Adrenal gland (tissue), 5 donors: Measurements from ENCODE around the gene CTAG2.
"Not testable (repeated sequence)": the region's sequence is repeated elsewhere in the genome, so short reads cannot be mapped to it uniquely, and the experiment has no call there.

Source experiments
- CTCF ChIP-seq, 6 experiments: fragments of 450-650 bp in 4 of 6; fragments of 200-600 bp in 2 of 6; sonication (generic) in 1 of 6; IDR thresholded peaks; 1 replicate in 5 of 6; 2 replicates in 1 of 6; pipeline versions ENCODE4 v1.5.1 to v1.8.0; 2016 to 2021; ENCODE audit warnings: antibody characterized with exemption in 6 of 6, mild to moderate bottlenecking in 2 of 6, moderate library complexity in 1 of 6
- POLR2A ChIP-seq, 2 donors: fragments of 450-650 bp; IDR thresholded peaks; one replicate each; pipeline ENCODE4 v1.6.1; 2017; ENCODE audit warnings: antibody characterized with exemption in 2 of 2, mild to moderate bottlenecking in 2 of 2, moderate library complexity in 1 of 2
- donor health status: DM: no; HTN: no; CAD: no.

- not testable (repeated sequence) for TF ChIP-seq CTCF, POLR2A (IDR thresholded peaks at IDR 0.05)
These were observed 22.4 kb downstream of the CTAG2 start for GRCh38 chrX:154630949-154631348.
